ENCODE measurements around the gene ZBTB20. TPM values are rescaled to one million over a fixed set of nuclear protein-coding genes. Genes with fewer than 3 reads are reported as not detected.

Gene ZBTB20
- total and polyA plus RNA-seq, 4 donors = 0.88 to 83.2 (median 20.4) TPM

DNA sequence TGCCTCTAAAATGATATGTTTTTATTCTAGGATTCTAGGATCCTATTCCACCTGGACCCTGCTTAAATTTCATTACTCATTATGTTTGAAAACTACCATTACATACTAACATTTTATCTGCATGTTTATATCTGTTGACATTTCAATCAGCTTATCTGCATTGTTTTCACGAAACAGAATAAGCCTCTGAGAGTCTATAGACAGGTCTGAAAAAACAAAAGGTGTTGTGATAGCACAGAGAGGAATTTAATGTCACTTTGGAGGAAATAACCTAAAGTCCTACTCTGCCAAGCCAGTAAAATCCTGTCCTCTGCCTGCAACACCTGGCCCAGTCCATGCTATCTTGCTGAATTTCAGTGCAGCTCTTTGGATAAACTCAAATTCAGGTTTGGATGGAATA, 315.2 kb downstream of the ZBTB20 start:
- DNase-seq (ENCODE audit: low spot score) = no peak
- Histone ChIP-seq H3K27me3 (ENCODE audit: control insufficient read depth in 4 of 4, insufficient read depth in 4 of 4, low read length in 3 of 4) (no peaks in the 10 kb centered on the region), H3K27ac (ENCODE audit: low read depth in 1 of 2, low read length in 2 of 2) (no peak overlapping the region), H3K4me1 (ENCODE audit: control insufficient read depth in 4 of 4, insufficient read depth in 4 of 4, low read length in 3 of 4) (peaks cover 0 to 21% (median 8%) of the 10 kb centered on the region in 4 donors), H3K9ac (ENCODE audit: low read depth in 1 of 2, low read length in 2 of 2) (no peak overlapping the region), H3K9me3 (ENCODE audit: control insufficient read depth in 4 of 4, low read length in 3 of 4) (no peaks in the 10 kb centered on the region), H3K4me3 (ENCODE audit: low read depth in 1 of 3, low read length in 3 of 3) (no peak overlapping the region), H3K36me3 (ENCODE audit: control insufficient read depth in 4 of 4, insufficient read depth in 3 of 4, low read depth in 1 of 4, low read length in 3 of 4) (no peaks in the 10 kb centered on the region)
- TF ChIP-seq TAF1 (conservative IDR thresholded peaks at IDR 0.05) = no peak
- no peak for TF ChIP-seq EGR1 (IDR thresholded peaks at IDR 0.05; ENCODE audit: low read depth in 2 of 2)
- TF ChIP-seq RXRA (IDR thresholded peaks at IDR 0.05) = no peak
- TF ChIP-seq, protein P1, sequence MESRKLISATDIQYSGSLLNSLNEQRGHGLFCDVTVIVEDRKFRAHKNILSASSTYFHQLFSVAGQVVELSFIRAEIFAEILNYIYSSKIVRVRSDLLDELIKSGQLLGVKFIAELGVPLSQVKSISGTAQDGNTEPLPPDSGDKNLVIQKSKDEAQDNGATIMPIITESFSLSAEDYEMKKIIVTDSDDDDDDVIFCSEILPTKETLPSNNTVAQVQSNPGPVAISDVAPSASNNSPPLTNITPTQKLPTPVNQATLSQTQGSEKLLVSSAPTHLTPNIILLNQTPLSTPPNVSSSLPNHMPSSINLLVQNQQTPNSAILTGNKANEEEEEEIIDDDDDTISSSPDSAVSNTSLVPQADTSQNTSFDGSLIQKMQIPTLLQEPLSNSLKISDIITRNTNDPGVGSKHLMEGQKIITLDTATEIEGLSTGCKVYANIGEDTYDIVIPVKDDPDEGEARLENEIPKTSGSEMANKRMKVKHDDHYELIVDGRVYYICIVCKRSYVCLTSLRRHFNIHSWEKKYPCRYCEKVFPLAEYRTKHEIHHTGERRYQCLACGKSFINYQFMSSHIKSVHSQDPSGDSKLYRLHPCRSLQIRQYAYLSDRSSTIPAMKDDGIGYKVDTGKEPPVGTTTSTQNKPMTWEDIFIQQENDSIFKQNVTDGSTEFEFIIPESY (IDR thresholded peaks at IDR 0.05) = no peak
- TF ChIP-seq, protein P2, sequence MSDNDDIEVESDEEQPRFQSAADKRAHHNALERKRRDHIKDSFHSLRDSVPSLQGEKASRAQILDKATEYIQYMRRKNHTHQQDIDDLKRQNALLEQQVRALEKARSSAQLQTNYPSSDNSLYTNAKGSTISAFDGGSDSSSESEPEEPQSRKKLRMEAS (IDR thresholded peaks at IDR 0.05) = no peak
- no peak for TF ChIP-seq YY1 (IDR thresholded peaks at IDR 0.05)
- TF ChIP-seq JUND (IDR thresholded peaks at IDR 0.05) = no peak
- no peak for TF ChIP-seq NR2F2 (IDR thresholded peaks at IDR 0.05)
- TF ChIP-seq RAD21 (IDR thresholded peaks at IDR 0.05) = no peak
- TF ChIP-seq HNF4G (IDR thresholded peaks at IDR 0.05) = no peak
- no peak for TF ChIP-seq SP1 (IDR thresholded peaks at IDR 0.05)
- no peak for TF ChIP-seq FOXA1 (IDR thresholded peaks at IDR 0.05)
- TF ChIP-seq FOXA2 (IDR thresholded peaks at IDR 0.05) = no peak
- TF ChIP-seq, protein P3, sequence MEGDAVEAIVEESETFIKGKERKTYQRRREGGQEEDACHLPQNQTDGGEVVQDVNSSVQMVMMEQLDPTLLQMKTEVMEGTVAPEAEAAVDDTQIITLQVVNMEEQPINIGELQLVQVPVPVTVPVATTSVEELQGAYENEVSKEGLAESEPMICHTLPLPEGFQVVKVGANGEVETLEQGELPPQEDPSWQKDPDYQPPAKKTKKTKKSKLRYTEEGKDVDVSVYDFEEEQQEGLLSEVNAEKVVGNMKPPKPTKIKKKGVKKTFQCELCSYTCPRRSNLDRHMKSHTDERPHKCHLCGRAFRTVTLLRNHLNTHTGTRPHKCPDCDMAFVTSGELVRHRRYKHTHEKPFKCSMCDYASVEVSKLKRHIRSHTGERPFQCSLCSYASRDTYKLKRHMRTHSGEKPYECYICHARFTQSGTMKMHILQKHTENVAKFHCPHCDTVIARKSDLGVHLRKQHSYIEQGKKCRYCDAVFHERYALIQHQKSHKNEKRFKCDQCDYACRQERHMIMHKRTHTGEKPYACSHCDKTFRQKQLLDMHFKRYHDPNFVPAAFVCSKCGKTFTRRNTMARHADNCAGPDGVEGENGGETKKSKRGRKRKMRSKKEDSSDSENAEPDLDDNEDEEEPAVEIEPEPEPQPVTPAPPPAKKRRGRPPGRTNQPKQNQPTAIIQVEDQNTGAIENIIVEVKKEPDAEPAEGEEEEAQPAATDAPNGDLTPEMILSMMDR (IDR thresholded peaks at IDR 0.05; ENCODE audit: low read depth, low read length, missing input control) = no peak
- TF ChIP-seq, protein P4, sequence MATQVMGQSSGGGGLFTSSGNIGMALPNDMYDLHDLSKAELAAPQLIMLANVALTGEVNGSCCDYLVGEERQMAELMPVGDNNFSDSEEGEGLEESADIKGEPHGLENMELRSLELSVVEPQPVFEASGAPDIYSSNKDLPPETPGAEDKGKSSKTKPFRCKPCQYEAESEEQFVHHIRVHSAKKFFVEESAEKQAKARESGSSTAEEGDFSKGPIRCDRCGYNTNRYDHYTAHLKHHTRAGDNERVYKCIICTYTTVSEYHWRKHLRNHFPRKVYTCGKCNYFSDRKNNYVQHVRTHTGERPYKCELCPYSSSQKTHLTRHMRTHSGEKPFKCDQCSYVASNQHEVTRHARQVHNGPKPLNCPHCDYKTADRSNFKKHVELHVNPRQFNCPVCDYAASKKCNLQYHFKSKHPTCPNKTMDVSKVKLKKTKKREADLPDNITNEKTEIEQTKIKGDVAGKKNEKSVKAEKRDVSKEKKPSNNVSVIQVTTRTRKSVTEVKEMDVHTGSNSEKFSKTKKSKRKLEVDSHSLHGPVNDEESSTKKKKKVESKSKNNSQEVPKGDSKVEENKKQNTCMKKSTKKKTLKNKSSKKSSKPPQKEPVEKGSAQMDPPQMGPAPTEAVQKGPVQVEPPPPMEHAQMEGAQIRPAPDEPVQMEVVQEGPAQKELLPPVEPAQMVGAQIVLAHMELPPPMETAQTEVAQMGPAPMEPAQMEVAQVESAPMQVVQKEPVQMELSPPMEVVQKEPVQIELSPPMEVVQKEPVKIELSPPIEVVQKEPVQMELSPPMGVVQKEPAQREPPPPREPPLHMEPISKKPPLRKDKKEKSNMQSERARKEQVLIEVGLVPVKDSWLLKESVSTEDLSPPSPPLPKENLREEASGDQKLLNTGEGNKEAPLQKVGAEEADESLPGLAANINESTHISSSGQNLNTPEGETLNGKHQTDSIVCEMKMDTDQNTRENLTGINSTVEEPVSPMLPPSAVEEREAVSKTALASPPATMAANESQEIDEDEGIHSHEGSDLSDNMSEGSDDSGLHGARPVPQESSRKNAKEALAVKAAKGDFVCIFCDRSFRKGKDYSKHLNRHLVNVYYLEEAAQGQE (IDR thresholded peaks at IDR 0.05) = no peak
- WGBS = 79% methylated on average over 1 of the region's 1 CpG

DNA sequence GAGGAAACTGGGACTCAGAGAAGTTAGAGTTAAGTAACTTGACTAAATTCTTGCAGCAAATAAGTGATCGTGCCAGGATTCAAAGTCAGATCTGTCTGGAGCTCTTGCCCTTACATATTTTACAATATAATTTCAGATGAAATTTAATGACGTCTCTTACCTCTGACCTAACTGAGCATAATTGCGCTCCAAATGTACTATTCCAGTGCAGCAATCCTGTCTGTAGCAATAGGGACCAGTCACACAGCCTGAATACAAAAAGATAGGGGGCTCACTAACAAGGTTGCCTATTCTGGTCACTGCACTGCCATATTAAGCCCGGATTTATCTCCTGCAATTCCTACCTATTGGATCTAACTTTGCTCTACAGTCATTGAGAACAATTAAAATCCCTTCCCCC, 316.4 kb downstream of the ZBTB20 start:
- H3K36me3 ChIP-seq (ENCODE audit: control insufficient read depth in 4 of 4, insufficient read depth in 3 of 4, low read depth in 1 of 4, low read length in 3 of 4) = no peaks in the 10 kb centered on the region
- no peak for DNase-seq (ENCODE audit: low spot score)
- H3K4me3 ChIP-seq (ENCODE audit: low read depth in 1 of 3, low read length in 3 of 3) = no peak overlapping the region
- no peaks in the 10 kb centered on the region for H3K9me3 ChIP-seq (ENCODE audit: control insufficient read depth in 4 of 4, low read length in 3 of 4)
- 80% methylated on average over 4 of the region's 4 CpGs for WGBS
- H3K9ac ChIP-seq (ENCODE audit: low read depth in 1 of 2, low read length in 2 of 2) = no peak overlapping the region
- peaks cover 0 to 29% (median 8%) of the 10 kb centered on the region in 4 donors for H3K4me1 ChIP-seq (ENCODE audit: control insufficient read depth in 4 of 4, insufficient read depth in 4 of 4, low read length in 3 of 4)
- no peaks in the 10 kb centered on the region for H3K27me3 ChIP-seq (ENCODE audit: control insufficient read depth in 4 of 4, insufficient read depth in 4 of 4, low read length in 3 of 4)
- no peak overlapping the region for H3K27ac ChIP-seq (ENCODE audit: low read depth in 1 of 2, low read length in 2 of 2)
- TF ChIP-seq FOXA2 (IDR thresholded peaks at IDR 0.05) = no peak
- TF ChIP-seq EGR1 (IDR thresholded peaks at IDR 0.05; ENCODE audit: low read depth in 2 of 2) = no peak
- no peak for TF ChIP-seq NR2F2 (IDR thresholded peaks at IDR 0.05)
- TF ChIP-seq HNF4G (IDR thresholded peaks at IDR 0.05) = no peak
- TF ChIP-seq RXRA (IDR thresholded peaks at IDR 0.05) = no peak
- no peak for TF ChIP-seq RAD21 (IDR thresholded peaks at IDR 0.05)
- no peak for TF ChIP-seq GABPA (IDR thresholded peaks at IDR 0.05 in 1 of 2, conservative IDR thresholded peaks at IDR 0.05 in 1 of 2)
- no peak for TF ChIP-seq JUND (IDR thresholded peaks at IDR 0.05)
- TF ChIP-seq TAF1 (conservative IDR thresholded peaks at IDR 0.05) = no peak
- TF ChIP-seq FOXA1 (IDR thresholded peaks at IDR 0.05) = no peak
- TF ChIP-seq HNF4A (conservative IDR thresholded peaks at IDR 0.05) = no peak
- TF ChIP-seq, protein P3 (IDR thresholded peaks at IDR 0.05; ENCODE audit: low read depth, low read length, missing input control) = no peak
- no peak for TF ChIP-seq YY1 (IDR thresholded peaks at IDR 0.05)
- TF ChIP-seq, protein P2 (IDR thresholded peaks at IDR 0.05) = no peak
- TF ChIP-seq, protein P1 (IDR thresholded peaks at IDR 0.05) = no peak
- no peak for TF ChIP-seq SP1 (IDR thresholded peaks at IDR 0.05)
- TF ChIP-seq, protein P5, sequence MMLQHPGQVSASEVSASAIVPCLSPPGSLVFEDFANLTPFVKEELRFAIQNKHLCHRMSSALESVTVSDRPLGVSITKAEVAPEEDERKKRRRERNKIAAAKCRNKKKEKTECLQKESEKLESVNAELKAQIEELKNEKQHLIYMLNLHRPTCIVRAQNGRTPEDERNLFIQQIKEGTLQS (IDR thresholded peaks at IDR 0.05) = no peak

Data from liver (tissue), 9 donors.